Myocyte (in vitro differentiated cells): Measurements from ENCODE around the gene MAPK14. TPM values are rescaled to one million over a fixed set of nuclear protein-coding genes. Genes with fewer than 3 reads are reported as not detected.
"Not testable (repeated sequence)": the region's sequence is repeated elsewhere in the genome, so short reads cannot be mapped to it uniquely, and the experiment has no call there.

ENCODE experiments used
- DNase-seq: peaks from one replicate; pipeline ENCODE4 v3.0.0-alpha.2; 2012; ENCODE audit warnings: low read depth
- polyA plus RNA-seq: library from polyadenylated mRNA; unstranded; fragments of >200 nt; gene quantifications from one replicate; pipeline ENCODE4 v1.2.1, GENCODE V29; 2012; ENCODE audit warnings: missing spikeins
- total RNA-seq: library from RNA; depleted of rRNA; stranded (reverse); fragments of >200 nt; gene quantifications from 2 replicates; pipeline ENCODE4 v1.2.3, GENCODE V29; 2014

The MAPK14 gene
- 52.1 and 55.7 TPM in 2 replicates for total RNA-seq
- 25.6 TPM for polyA plus RNA-seq

DNA sequence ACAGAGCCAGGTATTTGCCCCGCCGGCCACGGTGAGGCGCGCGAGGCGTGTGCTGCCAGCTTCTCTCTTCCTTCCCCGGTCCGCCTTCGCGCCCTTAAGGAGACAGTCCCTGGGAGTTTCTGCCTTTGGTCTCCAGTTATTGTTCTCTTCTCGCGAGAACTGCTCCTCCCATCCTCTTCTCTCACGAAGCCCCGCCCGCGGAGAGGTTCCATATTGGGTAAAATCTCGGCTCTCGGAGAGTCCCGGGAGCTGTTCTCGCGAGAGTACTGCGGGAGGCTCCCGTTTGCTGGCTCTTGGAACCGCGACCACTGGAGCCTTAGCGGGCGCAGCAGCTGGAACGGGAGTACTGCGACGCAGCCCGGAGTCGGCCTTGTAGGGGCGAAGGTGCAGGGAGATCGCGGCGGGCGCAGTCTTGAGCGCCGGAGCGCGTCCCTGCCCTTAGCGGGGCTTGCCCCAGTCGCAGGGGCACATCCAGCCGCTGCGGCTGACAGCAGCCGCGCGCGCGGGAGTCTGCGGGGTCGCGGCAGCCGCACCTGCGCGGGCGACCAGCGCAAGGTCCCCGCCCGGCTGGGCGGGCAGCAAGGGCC lies at the start of gene MAPK14:
MAPK14 (plus strand) TSS at position 308 of the 587 bp plus-strand sequence. CDS start 350 bp downstream, outside the sequence.
- DNase-seq: peak; percentile 100

DNA sequence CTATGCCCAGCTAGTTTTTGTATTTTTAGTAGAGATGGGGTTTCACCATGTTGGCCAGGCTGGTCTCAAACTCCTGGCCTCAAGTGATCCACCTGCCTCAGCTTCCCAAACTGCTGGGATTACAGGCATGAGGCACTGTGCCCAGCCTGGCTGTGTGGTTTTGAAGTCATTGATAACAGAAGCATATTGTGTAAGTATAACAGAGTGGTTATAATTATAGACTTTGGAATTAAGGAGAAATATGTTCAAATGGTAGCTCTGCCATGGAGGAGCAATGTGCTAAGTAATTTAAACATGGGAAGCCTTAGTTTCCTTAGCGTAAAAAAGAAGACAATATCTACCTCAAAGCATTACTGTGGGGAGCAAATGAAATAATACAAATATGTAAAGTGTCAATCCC lies 47.5 kb upstream of the MAPK14 start:
- DNase-seq: not testable (repeated sequence)

DNA sequence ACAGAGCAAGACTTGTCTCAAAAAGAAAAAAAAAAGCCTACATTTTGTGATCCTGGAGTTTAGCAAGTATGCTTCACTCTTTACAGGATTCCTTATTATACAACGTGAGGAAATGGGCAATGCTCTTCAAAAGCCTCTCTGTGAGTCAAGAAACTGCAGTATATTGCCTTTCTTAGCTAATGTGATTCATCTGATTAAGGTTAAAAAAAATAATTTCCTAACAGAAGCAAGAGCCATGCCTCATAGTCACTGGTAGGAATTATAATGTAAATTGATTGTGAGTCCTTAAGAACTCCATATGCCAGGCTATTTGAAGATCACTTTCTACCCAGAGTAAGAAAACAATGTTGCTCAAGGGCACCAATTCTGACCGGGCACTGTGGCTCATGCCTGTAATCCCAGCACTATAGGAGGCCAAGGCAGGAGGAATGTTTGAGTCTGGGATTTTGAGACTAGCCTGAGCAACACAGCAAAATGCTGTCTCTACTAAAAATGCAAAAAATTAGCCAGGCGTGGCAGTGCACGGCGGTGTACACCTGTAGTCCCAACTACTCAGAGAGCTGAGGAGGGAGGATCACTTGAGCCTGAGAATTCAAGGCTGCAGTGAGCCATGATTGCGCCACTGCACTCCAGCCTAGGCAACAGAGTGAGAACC lies 46.5 kb upstream of the MAPK14 start:
- no peak for DNase-seq

DNA sequence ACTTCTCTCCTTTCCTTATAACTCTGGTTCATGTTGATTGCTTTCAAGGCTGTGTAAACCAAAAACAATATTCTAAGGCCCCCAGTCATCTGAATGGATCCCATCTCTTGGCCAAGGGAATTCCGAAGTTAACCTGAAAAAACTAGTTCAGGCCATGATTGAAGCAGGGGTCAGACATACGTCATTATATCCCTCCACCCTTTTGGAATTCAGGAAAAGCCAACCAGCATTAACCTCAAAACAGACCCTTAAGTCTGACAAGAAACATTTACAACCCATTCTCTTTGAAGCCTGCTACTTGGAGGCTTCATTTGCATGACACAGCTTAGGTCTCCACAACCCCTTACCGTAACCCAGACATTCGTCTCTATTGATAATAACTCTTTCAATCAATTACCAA lies 42.9 kb upstream of the MAPK14 start:
- DNase-seq: no peak

DNA sequence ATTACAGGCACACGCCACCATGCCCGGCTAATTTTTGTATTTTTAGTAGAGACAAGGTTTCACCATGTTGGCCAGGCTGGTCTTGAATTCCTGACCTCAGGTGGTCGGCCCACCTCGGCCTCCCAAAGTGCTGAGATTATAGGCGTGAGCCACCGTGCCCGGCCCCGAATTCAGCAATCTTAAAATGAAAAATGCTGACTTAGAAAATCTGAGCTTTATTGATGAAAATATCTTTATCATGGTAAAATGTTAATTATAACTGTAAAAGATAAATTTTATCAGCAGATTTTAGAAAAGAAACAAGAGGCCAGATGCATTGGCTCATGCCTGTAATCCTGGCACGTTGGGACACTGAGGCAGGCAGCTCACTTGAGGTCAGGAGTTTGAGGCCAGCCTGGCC lies 39.6 kb upstream of the MAPK14 start:
- not testable (repeated sequence) for DNase-seq

DNA sequence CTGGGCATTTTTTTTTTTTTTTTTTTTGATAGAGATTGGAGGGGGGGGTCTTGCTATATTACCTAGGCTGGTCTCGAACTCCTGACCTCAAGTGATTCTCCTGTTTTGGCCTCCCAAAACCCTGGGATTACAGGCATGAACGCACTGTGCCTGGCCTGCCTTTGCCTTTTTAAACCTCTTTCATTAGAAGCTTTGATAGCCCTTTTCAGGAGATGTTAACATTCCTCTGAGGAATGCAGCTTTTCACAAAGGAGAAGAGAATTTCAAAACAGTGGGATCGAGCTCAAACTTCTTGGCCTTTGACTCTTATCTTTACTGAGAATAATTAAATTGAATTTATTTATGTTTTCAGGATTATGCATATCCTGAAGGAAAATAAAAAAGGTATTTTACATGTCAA lies 34.5 kb upstream of the MAPK14 start:
- no peak for DNase-seq

DNA sequence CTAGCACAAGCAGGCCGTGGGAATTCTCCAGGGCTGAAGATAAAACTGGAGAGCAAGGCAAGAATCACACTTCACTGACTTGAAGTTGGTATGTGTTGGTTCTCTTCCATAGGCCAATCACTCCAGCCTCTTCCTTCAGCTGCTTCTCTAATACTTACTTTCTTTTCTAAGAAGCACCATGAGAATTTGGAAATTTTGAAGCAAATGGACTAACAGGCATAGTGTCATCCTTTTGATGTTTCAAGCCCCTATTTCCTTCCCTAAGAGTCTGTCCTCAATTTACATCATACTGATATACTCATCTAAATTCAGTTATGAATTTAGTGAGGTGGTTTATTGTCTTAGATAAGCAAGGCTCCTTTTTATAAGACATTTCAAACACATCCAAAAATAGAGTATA lies 27.2 kb upstream of the MAPK14 start:
- no peak for DNase-seq

DNA sequence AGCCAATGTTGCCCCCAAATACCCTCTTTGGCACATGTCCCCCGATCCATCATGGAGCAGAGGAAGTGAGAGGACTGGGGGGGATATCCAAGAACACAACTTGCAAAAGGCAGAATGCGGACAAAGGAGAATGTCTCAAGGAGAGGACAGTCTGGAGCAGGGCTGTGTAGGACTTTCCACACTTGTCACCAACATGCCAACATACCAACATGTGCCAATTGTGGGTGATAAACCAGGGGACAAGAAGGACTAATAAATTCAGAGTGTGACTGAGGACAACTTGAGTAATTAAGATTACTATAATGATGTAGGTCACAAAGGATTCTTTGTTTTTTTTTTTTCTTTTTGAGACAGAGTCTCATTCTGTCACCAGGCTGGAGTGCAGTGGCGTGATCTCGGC lies 11.9 kb upstream of the MAPK14 start:
- DNase-seq: no peak

DNA sequence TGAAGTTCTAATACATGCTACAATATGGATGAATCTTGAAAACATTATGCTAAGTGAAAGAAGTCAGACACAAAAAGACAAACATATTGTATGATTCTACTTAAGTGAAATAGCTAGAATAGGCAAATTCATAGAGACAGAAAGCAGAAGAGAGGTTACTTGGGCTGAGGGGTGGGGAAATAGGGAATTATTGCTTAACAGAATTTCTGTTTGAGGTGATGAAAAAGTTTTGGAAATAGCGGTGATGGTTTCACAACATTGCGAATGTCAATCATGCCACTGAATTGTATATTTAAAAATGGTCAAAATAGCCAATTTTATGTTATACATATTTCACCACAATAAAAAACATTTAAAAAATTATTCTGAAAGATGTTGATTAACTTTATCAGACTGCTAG lies 9.3 kb upstream of the MAPK14 start:
- DNase-seq: no peak

DNA sequence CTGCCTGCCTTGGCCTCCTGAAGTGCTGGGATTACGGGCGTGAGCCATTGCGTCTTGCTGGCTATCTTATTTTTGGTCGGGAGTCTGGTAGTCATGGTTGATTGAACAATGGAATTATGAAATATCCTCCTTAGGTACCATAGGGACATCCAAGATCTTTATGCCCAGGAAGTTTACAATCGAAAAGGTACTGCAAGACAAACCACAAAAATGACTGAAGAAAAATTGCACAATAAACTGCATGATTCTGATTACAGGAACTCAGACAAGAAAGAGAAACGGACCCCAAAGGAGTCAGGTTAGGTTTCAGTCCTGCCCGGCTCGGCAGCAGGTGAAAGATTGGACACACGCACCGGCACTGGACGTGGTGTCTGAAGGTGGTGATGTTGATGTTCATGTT lies 8.4 kb upstream of the MAPK14 start:
- no peak for DNase-seq

DNA sequence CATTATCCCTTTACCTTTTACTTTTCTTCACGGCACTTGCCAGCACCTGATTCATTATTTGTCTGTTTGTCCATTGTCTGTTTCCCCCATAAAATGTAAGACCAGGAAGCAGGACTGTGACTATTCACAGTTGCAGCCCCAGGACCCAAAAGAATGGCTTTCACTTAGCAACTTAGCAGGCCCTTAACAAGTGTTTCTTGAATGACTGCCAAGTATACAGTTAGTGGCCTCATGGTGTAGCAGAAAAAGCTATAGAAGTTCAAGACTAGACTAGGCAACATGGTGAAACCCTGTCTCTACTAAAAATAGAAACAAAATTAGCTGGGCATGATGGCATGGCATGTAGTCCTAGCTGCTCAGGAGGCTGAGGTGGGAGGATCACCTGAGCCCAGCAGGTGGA lies 7.5 kb upstream of the MAPK14 start:
- DNase-seq: no peak

DNA sequence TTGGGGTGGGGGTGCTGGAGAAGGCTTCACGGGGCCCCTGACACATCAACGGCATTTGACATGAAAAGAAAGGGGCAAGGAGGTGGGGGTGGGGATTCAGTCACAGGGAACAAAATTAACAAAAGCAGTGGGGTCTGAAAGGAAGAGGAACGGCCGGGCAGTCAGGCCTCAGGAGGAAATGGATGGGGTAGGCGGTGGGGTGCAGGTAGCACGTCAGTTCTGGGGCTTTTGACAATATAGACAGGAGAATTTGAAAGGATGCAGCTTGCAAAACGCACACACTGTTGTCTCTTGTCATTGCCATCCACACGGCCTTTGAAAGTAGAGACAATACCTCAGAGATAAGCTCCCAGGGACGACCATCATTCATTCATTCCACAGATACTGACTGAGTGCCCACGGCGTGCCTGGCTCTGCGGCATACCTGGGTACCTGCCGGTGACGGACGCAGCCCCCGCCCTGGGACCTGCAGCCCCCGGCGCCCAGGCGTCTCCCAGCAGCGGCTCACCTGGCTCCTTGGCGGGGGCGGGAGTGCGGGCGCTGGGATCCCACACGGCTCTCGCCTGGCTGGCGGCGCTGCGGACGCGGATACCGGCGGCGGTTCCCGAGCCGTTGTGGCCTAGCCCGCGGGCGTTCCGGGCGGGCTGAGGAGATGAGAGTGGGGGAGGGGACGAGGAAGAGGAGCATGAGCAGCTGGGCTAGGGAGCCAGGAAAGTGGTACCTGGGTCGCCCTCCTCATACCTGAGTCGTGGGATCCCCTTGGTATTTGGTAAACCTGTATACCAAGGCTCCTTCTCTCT lies 3.4 kb upstream of the MAPK14 start, which contains the start of gene SLC26A8:
SLC26A8 (minus strand) TSS at position 646 of the 800 bp plus-strand sequence. CDS start 4,934 bp downstream, outside the sequence.
- no peak for DNase-seq

DNA sequence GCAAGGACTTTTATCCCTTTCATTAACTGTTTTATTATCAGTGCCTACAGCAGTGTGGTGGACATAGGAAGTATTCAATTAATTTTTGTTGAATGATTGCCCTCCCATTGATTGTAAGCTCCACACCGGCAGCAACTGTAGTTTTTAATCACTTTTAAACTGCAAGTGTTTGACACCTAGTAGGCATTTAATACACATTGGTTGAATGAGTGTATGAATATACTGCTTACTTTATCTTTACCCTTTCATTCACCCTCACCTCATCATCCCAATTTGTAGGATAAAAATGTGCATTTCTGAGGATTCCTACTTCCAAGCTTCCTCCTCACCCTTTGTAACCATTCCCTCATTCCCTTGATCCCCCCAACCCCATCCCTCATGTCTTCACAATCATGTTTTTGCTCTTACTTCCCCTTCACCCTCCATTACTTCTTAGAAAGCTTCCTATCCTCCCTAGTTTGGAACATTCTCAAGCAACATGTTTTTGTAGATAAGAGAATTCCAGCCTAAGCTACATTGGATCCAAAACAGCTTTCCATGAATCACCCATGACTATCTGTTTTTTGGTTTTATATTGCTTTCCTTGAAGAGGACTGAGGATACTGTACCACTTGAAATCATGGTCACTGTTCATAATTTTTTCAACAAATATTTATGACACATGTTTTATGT lies 2.2 kb upstream of the MAPK14 start:
- DNase-seq: no peak

DNA sequence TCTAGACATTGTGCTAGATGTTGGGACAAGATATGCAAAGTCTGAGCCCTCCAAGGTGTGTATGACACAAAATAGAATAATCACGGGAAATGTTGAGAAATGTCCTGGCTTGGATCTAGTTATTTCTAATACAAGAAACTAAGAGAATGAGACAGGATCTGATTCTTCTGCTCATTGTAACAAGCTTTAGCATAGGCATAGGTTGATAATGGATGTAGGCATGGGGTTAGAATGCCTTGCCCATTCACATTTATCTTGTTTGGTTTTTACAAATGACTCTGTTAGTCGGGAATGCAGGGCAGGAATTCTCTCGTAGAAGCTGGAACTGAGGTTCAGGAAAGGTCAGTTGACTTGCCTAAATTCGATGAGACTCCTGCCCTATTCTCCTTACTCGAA lies 1.7 kb upstream of the MAPK14 start:
- no peak for DNase-seq

DNA sequence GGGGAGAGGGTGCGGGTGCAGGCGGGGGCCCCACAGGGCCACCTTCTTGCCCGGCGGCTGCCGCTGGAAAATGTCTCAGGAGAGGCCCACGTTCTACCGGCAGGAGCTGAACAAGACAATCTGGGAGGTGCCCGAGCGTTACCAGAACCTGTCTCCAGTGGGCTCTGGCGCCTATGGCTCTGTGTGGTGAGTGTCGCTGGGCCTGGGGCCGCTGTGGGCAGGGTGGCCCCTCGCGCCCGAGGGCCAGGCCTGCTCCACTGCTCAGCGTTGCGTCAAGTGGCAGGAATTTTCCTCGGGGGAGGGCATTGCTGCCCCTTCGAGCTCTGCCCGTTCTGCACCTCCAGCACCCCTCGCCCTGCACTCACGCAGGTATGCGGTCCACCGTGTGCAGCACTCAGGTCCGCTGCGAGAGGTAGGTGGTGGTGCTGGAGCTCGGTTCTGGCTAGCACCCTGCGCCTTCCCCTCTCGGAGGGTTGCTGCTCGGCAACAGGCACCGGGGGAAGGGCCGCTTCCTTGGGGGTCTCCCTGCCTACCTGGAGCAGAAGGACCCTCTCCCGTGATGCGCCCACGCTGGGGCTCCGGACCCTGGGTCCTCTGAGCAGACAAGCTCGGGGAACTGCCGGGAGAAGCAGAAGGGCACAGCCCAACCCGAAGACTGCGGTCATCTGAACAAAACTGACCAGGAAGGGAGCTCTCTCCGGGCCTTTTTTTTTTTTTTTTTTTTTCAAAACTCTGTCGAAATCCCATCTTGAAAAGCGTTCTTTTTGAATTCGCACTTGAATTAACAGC lies 674 bp downstream of the MAPK14 start:
- DNase-seq: peak; percentile 34

DNA sequence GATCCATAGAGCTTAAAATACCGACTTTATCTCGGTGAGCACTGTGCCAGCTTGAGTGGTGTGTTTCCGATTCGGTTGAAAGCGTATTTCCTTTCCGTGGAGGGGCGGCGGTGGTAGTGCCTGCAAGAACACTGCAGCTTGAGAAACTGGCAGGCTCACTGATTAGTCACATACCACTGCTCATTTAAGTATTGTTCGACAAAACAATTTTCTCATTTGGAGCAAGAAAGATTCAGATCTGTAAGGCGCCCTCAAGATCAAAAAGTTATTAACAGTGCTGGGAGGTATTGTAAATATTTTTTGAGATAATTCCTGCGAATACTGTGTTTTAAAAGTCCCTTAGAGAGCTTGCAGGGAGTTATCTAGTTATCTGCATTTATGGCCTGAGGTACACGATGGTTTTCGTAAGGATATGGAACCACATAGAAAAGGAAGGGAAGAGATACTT lies 1.3 kb downstream of the MAPK14 start:
- DNase-seq: peak; percentile 67

DNA sequence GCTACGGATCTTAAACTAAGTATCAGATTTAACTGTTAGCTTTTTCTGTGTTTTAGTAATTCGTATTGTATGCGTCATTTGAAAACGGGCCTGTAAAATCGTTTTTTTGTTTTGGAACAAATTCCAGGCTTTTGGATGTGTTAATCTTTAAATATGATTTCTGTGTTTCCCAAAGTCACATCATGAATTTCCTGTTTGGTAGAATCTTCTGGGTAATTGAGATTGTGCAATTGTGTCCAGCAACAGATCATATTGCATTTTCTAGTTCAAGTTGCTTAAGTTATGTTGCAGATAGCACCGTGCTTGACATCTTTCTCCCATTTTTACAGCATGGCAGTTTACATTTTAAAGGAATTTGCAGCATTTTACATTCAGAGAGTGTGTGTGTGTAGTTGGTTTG lies 1.9 kb downstream of the MAPK14 start:
- DNase-seq: peak; percentile 42

DNA sequence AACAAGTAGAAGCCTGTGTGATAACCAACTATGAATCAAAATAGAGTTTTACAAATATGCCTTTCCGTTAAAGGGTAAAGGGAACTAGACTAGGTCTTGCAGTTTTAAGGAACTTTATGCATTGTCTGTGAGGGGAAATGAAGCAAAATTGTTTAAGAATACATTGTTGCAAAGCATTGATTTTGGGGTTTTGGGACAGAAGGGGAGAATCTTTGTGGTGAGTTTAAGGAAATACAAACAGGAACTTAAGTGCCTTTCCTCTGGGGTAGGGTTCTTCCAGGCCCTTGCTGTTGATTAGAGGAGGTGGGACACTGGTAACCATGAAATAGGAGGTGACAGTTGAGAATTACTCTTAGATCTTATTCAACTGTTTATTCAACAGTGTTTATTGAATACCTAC lies 4.7 kb downstream of the MAPK14 start:
- no peak for DNase-seq

DNA sequence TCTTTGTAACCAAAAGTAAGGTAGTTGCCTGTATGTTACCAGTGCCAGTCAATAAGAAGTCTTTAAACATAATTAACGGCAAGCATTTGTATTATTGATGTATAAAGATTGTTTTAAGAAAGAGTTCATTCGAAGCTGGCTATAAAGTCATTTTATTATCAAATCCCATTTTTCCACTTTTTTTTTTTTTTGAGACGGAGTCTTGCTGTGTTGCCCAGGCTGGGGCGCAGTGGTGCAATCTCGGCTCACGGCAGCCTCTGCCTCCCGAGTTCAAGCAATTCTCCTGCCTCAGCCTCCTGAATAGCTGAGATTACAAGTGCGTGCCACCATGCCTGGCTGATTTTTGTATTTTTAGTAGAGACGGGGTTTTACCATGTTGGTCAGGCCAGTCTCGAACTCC lies 5.5 kb downstream of the MAPK14 start:
- DNase-seq: not testable (repeated sequence)

DNA sequence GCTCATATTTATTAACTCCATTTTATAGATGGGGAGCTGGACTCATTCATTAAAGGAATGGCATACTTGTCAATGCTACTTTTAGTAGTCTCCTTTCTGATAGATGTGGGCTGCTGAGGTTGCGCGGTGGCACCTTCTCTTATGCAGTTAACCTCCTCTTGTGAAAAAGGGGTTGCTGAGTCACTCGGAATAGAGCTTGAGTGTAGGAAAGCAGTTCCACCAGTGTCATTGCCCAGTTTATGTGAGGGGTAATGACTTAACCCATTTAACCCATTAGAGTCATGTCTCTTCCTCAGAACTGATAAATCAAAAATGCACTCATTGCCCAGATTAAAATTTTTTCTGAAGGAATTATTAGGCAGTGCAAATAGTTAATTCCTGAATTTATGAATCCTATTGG lies 6.3 kb downstream of the MAPK14 start:
- peak; percentile 9 for DNase-seq

DNA sequence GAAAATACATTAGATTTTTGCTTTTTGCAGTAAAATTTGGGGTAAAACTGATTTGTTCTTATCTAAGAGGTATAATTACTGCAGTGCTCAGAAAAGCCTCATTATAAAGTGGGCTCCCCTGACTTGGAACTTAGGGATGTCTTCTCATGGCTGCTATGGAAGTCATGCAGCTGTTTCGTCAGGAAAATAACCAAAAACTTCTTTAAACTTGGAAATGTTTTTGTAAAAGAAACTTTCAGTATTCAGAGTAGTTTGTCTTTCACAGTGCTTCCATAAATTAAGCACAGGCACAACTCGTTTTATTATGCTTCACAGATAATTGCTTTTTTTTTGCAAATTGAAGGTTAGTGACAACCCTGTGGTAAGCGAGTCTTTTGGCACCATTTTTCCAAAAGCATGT lies 6.8 kb downstream of the MAPK14 start:
- no peak for DNase-seq
